Thyroid gland (tissue), 4 donors: ENCODE data around the gene RFX8. TPM values are rescaled to one million over a fixed set of nuclear protein-coding genes. Genes with fewer than 3 reads are reported as not detected.

Experiments used
- DNase-seq, 2 donors: peaks; one replicate each; pipeline ENCODE4 v3.0.0-alpha.2; 2019
- H3K27ac ChIP-seq, 3 donors: fragments of 200-600 bp; sonication (generic); 1 replicate in 2 of 3; 2 replicates in 1 of 3; pipeline ENCODE4 v1.5.1; 2016 to 2019; ENCODE audit warnings: mild to moderate bottlenecking in 1 of 3, moderate library complexity in 1 of 3
- H3K27me3 ChIP-seq: fragments of 200-600 bp; sonication (generic); one replicate; pipeline ENCODE4 v1.5.1; 2019
- H3K36me3 ChIP-seq, 2 donors: fragments of 200-600 bp; sonication (generic); one replicate each; pipeline ENCODE4 v1.5.1; 2016 to 2019
- H3K4me1 ChIP-seq, 2 donors: fragments of 200-600 bp; sonication (generic); one replicate each; pipeline ENCODE4 v1.5.1; 2017 to 2019
- H3K4me3 ChIP-seq, 3 donors: fragments of 200-600 bp; sonication (generic); replicated peaks in 1 of 3; 1 replicate in 2 of 3; 2 replicates in 1 of 3; pipeline ENCODE4 v1.5.1; 2016; ENCODE audit warnings: mild to moderate bottlenecking in 1 of 3
- H3K9me3 ChIP-seq: fragments of 200-600 bp; sonication (generic); one replicate; pipeline ENCODE4 v1.5.1; 2017
- POLR2A ChIP-seq, 2 donors: fragments of 450-650 bp; IDR thresholded peaks; one replicate each; pipeline ENCODE4 v1.6.1; 2017; ENCODE audit warnings: antibody characterized with exemption in 2 of 2, mild to moderate bottlenecking in 2 of 2, moderate library complexity in 1 of 2
- WGBS, 2 donors: methylation state at CpG; one replicate each; pipeline ENCODE4 v1.1.5; 2017; 5-methylcytosine and 5-hydroxymethylcytosine counted together
- intact Hi-C: fragments of 100-400 bp; cut with DNase I; formaldehyde crosslinking; loops from one replicate; pipeline ENCODE4 v1.15.1; 2023
- total RNA-seq, 4 donors: library from RNA; depleted of rRNA; stranded (reverse); fragments of >200 nt; gene quantifications; one replicate each; pipeline ENCODE4 v1.2.3, GENCODE V29; 2016
- TF ChIP-seq, protein P1 (sequence below), 6 experiments: fragments of 200-600 bp in 3 of 6; fragments of 450-650 bp in 3 of 6; sonication (generic) in 3 of 6; IDR thresholded peaks; one replicate each; pipeline ENCODE4 v1.5.1; 2016 to 2019; ENCODE audit warnings: antibody characterized with exemption in 6 of 6, mild to moderate bottlenecking in 2 of 6, inconsistent platforms in 1 of 6, moderate library complexity in 1 of 6

The RFX8 gene
- total RNA-seq, 4 donors from 2014 or later = 1.9 TPM; not detected in 3

- Histone ChIP-seq H3K27me3 (peaks cover 9% of the 10 kb centered on the region), H3K27ac (no peak within 1 kb of the TSS), H3K4me3 (peak within 1 kb of the TSS in 1 of 3 donors; percentile 19), H3K4me1 (peaks cover 9 to 12% of the 10 kb centered on the region in 2 donors), H3K36me3 (no peaks in the 10 kb centered on the region), H3K9me3 (no peaks in the 10 kb centered on the region)
- peak; percentile 72 to 78 for DNase-seq
- TF ChIP-seq, protein P1, sequence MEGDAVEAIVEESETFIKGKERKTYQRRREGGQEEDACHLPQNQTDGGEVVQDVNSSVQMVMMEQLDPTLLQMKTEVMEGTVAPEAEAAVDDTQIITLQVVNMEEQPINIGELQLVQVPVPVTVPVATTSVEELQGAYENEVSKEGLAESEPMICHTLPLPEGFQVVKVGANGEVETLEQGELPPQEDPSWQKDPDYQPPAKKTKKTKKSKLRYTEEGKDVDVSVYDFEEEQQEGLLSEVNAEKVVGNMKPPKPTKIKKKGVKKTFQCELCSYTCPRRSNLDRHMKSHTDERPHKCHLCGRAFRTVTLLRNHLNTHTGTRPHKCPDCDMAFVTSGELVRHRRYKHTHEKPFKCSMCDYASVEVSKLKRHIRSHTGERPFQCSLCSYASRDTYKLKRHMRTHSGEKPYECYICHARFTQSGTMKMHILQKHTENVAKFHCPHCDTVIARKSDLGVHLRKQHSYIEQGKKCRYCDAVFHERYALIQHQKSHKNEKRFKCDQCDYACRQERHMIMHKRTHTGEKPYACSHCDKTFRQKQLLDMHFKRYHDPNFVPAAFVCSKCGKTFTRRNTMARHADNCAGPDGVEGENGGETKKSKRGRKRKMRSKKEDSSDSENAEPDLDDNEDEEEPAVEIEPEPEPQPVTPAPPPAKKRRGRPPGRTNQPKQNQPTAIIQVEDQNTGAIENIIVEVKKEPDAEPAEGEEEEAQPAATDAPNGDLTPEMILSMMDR (IDR thresholded peaks at IDR 0.05) = peak in 4 of 6 experiments; percentile 15 to 62 (median 31)
- no peak for TF ChIP-seq POLR2A (IDR thresholded peaks at IDR 0.05)
- intact Hi-C loops = no loop called here
- 1 to 3% methylated on average over 18 to 21 of the region's 79 CpGs for WGBS, 2 donors
These were observed 87.6 kb downstream of the RFX8 start, which contains the start of gene CREG2 for GRCh38 chr2:101387151-101387834. TSS of gene CREG2 (minus strand) at chr2:101387503. CDS start at chr2:101387457, 46 bp downstream.

DNA sequence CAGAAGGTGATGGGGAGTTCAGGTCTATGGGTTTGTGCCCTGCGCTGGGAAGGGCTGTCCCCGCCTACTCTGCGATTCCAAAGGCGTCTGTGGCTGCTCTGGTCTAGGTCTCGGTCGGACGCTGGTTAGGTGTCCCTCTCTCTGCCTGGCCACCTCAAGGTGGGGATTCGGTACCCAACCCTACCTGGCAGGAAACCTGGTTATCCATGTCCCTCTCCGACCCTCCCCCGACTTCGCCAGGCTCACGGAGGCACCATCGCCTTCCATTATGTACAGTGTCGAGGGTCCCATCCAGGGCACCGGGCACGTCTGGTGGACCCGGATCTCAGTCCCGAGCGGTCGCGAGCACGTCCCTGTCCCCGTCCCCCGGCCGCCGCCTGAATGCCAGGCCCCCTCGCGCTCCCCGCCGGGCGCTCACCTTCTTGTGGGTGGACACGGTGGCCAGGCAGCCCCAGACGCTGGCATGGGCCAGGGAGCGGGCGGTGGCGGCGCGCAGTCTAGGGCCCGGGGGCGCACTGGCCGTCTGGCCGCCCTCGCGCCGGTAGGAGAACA lies 88.2 kb downstream of the RFX8 start:
- TF ChIP-seq, protein P1 (IDR thresholded peaks at IDR 0.05) = no peak
- no peak for TF ChIP-seq POLR2A (IDR thresholded peaks at IDR 0.05)
- Histone ChIP-seq H3K9me3 (no peaks in the 10 kb centered on the region), H3K36me3 (no peaks in the 10 kb centered on the region), H3K27me3 (peaks cover 9% of the 10 kb centered on the region), H3K4me1 (peaks cover 9 to 12% of the 10 kb centered on the region in 2 donors), H3K27ac (no peak overlapping the region), H3K4me3 (peak overlapping the region in 1 of 3 donors; percentile 19)
- no peak for DNase-seq
- 5 to 13% methylated on average over 15 to 22 of the region's 45 CpGs for WGBS, 2 donors
- intact Hi-C loops = no loop called here

DNA sequence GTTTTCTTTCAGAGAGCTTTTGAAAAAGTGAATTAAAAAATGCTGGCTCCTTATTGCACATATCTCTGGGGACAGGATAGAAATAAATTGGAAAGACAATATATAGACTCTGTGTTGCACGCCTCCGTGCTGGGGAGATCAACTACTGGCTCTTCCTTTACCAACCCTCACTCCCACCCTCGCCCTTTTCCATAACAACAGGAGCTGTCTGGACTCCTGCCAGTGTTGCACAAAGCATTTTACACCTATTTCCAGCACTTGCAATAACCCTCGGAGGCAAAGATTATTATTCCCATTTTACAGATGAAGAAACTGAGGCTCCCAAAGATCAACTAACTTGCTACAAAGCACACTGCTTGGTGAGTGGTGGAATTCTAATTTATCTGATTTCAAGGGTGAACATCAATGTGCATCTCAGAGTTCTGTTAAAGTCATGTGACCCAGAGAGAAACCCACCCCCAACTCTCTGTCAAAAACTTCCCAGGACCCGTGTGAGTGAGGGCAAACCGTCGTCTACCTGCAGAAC lies 91.8 kb downstream of the RFX8 start:
- H3K27me3 ChIP-seq = peaks cover 9% of the 10 kb centered on the region
- H3K27ac ChIP-seq = no peak overlapping the region
- no peak for TF ChIP-seq POLR2A (IDR thresholded peaks at IDR 0.05)
- TF ChIP-seq, protein P1 (IDR thresholded peaks at IDR 0.05) = no peak
- no peaks in the 10 kb centered on the region for H3K9me3 ChIP-seq
- 69 to 72% methylated on average over 7 of the region's 7 CpGs for WGBS, 2 donors
- H3K4me1 ChIP-seq = peaks cover 9 to 12% of the 10 kb centered on the region in 2 donors
- no peaks in the 10 kb centered on the region for H3K36me3 ChIP-seq
- DNase-seq = no peak
- H3K4me3 ChIP-seq = no peak overlapping the region
- intact Hi-C loops = no loop called here

DNA sequence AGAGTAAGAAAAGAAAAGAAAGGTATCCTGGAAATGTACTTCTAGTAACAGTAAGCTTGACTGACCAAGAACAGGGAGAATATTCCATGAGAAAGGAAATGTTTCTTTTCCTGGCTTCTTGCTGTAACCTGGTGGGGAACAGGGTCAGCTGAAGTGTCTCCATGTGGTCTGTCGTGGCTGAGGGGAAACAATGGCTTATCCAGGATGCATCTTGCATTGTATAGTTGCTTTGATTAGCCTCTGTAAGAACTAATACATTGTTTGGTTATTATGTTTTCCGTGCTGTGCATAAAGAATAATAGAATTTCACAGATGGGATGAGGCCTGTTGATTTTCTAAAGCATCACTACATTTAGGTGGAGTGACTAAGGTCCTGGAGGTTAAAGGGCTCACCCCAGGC lies 92.5 kb downstream of the RFX8 start:
- TF ChIP-seq, protein P1 (IDR thresholded peaks at IDR 0.05) = no peak
- TF ChIP-seq POLR2A (IDR thresholded peaks at IDR 0.05) = no peak
- WGBS, 2 donors = 69 to 77% methylated on average over 2 of the region's 2 CpGs
- Histone ChIP-seq H3K27ac (no peak overlapping the region), H3K9me3 (no peaks in the 10 kb centered on the region), H3K4me1 (peaks cover 6 to 9% of the 10 kb centered on the region in 2 donors), H3K4me3 (no peak overlapping the region), H3K36me3 (no peaks in the 10 kb centered on the region), H3K27me3 (peaks cover 9% of the 10 kb centered on the region)
- no peak for DNase-seq
- intact Hi-C loops = no loop called here

DNA sequence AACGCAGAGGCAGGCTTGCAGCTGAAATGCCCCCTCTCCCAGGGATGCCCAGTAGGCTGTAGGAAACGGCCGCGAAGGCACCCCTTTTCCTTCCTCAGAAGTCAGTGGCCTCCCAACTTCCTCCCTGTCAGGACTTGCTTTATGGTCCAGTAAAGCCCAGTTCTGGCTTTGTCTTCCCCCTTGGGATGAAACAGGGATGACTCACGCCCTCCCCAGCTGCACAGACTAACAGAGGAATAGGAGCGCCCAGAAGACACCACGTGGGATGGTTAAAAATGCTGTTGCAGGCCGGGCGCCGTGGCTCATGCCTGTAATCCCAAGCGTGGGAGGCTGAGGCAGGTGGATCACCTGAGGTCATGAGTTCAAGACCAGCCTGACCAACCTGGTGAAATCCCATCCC lies 94.5 kb downstream of the RFX8 start:
- Histone ChIP-seq H3K9me3 (no peaks in the 10 kb centered on the region), H3K27ac (no peak overlapping the region), H3K36me3 (no peaks in the 10 kb centered on the region), H3K27me3 (no peaks in the 10 kb centered on the region), H3K4me1 (no peaks in the 10 kb centered on the region), H3K4me3 (no peak overlapping the region)
- TF ChIP-seq, protein P1 (IDR thresholded peaks at IDR 0.05) = no peak
- no peak for TF ChIP-seq POLR2A (IDR thresholded peaks at IDR 0.05)
- intact Hi-C loops = no loop called here
- DNase-seq = no peak
- 74 to 80% methylated on average over 11 of the region's 11 CpGs for WGBS, 2 donors
